Tibial nerve (tissue), 4 donors: ENCODE measurements around the gene LPCAT3. TPM values are rescaled to one million over a fixed set of nuclear protein-coding genes. Genes with fewer than 3 reads are reported as not detected.
A peak's percentile ranks its signal among the peaks of the same experiment; 100 is the strongest.

Experiments
- DNase-seq, 2 donors: peaks; one replicate each; pipeline ENCODE4 v3.0.0-alpha.2; 2019; ENCODE audit warnings: low spot score in 2 of 2
- H3K27ac ChIP-seq, 4 donors: fragments of 200-600 bp; sonication (generic) in 3 of 4; one replicate each; pipeline ENCODE4 v1.5.1; 2017 to 2019; ENCODE audit warnings: mild to moderate bottlenecking in 1 of 4
- H3K27me3 ChIP-seq, 2 donors: fragments of 200-600 bp; sonication (generic) in 1 of 2; one replicate each; pipeline versions ENCODE4 v1.5.1 to v1.6.0; 2017 to 2019
- H3K36me3 ChIP-seq, 3 donors: fragments of 200-600 bp; sonication (generic); one replicate each; pipeline ENCODE4 v1.5.1; 2018 to 2019
- H3K4me1 ChIP-seq, 4 donors: fragments of 200-600 bp; sonication (generic) in 3 of 4; one replicate each; pipeline ENCODE4 v1.5.1; 2017 to 2019
- H3K4me3 ChIP-seq, 4 donors: fragments of 200-600 bp; sonication (generic) in 3 of 4; one replicate each; pipeline ENCODE4 v1.5.1; 2017 to 2019; ENCODE audit warnings: mild to moderate bottlenecking in 1 of 4, moderate library complexity in 1 of 4
- H3K9me3 ChIP-seq, 4 donors: fragments of 200-600 bp; sonication (generic) in 3 of 4; one replicate each; pipeline ENCODE4 v1.5.1; 2017 to 2019
- CTCF ChIP-seq, 5 experiments: fragments of 200-600 bp in 3 of 5; fragments of 450-650 bp in 2 of 5; sonication (generic) in 3 of 5; IDR thresholded peaks; one replicate each; pipeline ENCODE4 v1.5.1; 2016 to 2019; ENCODE audit warnings: antibody characterized with exemption in 5 of 5, mild to moderate bottlenecking in 3 of 5, moderate library complexity in 2 of 5
- EP300 ChIP-seq, 2 donors: sonication (generic); formaldehyde crosslinking; IDR thresholded peaks; one replicate each; pipeline ENCODE4 v1.6.1; 2017; ENCODE audit warnings: antibody characterized with exemption in 2 of 2, mild to moderate bottlenecking in 1 of 2
- POLR2A ChIP-seq, 2 donors: fragments of 450-650 bp; IDR thresholded peaks; one replicate each; pipeline ENCODE4 v1.6.1; 2017; ENCODE audit warnings: antibody characterized with exemption in 2 of 2, mild to moderate bottlenecking in 2 of 2, moderate library complexity in 2 of 2
- WGBS, 2 donors: methylation state at CpG; one replicate each; pipeline ENCODE4 v1.1.5; 2018; 5-methylcytosine and 5-hydroxymethylcytosine counted together
- total RNA-seq, 4 donors: library from RNA; depleted of rRNA; stranded (reverse); fragments of >200 nt; gene quantifications; one replicate each; pipeline ENCODE4 v1.1.0, GENCODE V29; 2016

LPCAT3 gene
- total RNA-seq, 4 donors from 2014 or later = 19.7 to 29.7 (median 23.8) TPM

GRCh38 chr12:7047306-7047705 lies 29.0 kb upstream of the LPCAT3 start:
- H3K27ac ChIP-seq = no peak overlapping the region
- no peak overlapping the region for H3K4me3 ChIP-seq
- no peaks in the 10 kb centered on the region for H3K9me3 ChIP-seq
- no peaks in the 10 kb centered on the region for H3K36me3 ChIP-seq
- WGBS, 2 donors = 63 to 73% methylated on average over 5 of the region's 5 CpGs
- TF ChIP-seq POLR2A (IDR thresholded peaks at IDR 0.05) = no peak
- TF ChIP-seq CTCF (IDR thresholded peaks at IDR 0.05) = no peak
- H3K27me3 ChIP-seq = no peaks in the 10 kb centered on the region
- DNase-seq = no peak
- no peaks in the 10 kb centered on the region for H3K4me1 ChIP-seq

- TF ChIP-seq CTCF (IDR thresholded peaks at IDR 0.05) (no peak), POLR2A (IDR thresholded peaks at IDR 0.05) (no peak), EP300 (IDR thresholded peaks at IDR 0.05) (no peak)
- no peaks in the 10 kb centered on the region for H3K9me3 ChIP-seq
- no peak overlapping the region for H3K27ac ChIP-seq
- no peaks in the 10 kb centered on the region for H3K4me1 ChIP-seq
- no peak overlapping the region for H3K4me3 ChIP-seq
- 72 to 76% methylated on average over 5 of the region's 5 CpGs for WGBS, 2 donors
- no peak for DNase-seq
- H3K27me3 ChIP-seq = no peaks in the 10 kb centered on the region
- no peaks in the 10 kb centered on the region for H3K36me3 ChIP-seq
These were observed 28.3 kb upstream of the LPCAT3 start for GRCh38 chr12:7046383-7047105.

GRCh38 chr12:7045913-7046312 lies 27.6 kb upstream of the LPCAT3 start:
- no peak for TF ChIP-seq POLR2A (IDR thresholded peaks at IDR 0.05)
- TF ChIP-seq CTCF (IDR thresholded peaks at IDR 0.05) = no peak
- TF ChIP-seq EP300 (IDR thresholded peaks at IDR 0.05) = no peak
- Histone ChIP-seq H3K4me3 (no peak overlapping the region), H3K4me1 (no peaks in the 10 kb centered on the region), H3K9me3 (no peaks in the 10 kb centered on the region), H3K27ac (no peak overlapping the region), H3K36me3 (no peaks in the 10 kb centered on the region), H3K27me3 (no peaks in the 10 kb centered on the region)
- no peak for DNase-seq
- WGBS, 2 donors = 89 to 90% methylated on average over 9 of the region's 9 CpGs

GRCh38 chr12:7042842-7043241 lies 24.6 kb upstream of the LPCAT3 start:
- Histone ChIP-seq H3K4me1 (no peaks in the 10 kb centered on the region), H3K9me3 (no peaks in the 10 kb centered on the region), H3K27ac (no peak overlapping the region), H3K4me3 (no peak overlapping the region), H3K27me3 (no peaks in the 10 kb centered on the region), H3K36me3 (no peaks in the 10 kb centered on the region)
- WGBS, 2 donors = 52 to 53% methylated on average over 6 of the region's 6 CpGs
- TF ChIP-seq EP300 (IDR thresholded peaks at IDR 0.05) (no peak), POLR2A (IDR thresholded peaks at IDR 0.05) (no peak), CTCF (IDR thresholded peaks at IDR 0.05) (peak in 2 of 5 experiments; percentile 25 to 35)
- DNase-seq = no peak

- DNase-seq = no peak
- no peak overlapping the region for H3K27ac ChIP-seq
- 75 to 76% methylated on average over 10 of the region's 10 CpGs for WGBS, 2 donors
- TF ChIP-seq EP300 (IDR thresholded peaks at IDR 0.05) = no peak
- no peak for TF ChIP-seq POLR2A (IDR thresholded peaks at IDR 0.05)
- no peak for TF ChIP-seq CTCF (IDR thresholded peaks at IDR 0.05)
- no peaks in the 10 kb centered on the region for H3K36me3 ChIP-seq
- H3K9me3 ChIP-seq = no peaks in the 10 kb centered on the region
- H3K4me1 ChIP-seq = no peaks in the 10 kb centered on the region
- no peak overlapping the region for H3K4me3 ChIP-seq
- no peaks in the 10 kb centered on the region for H3K27me3 ChIP-seq
These were observed 21.1 kb upstream of the LPCAT3 start for GRCh38 chr12:7039403-7039802.
